HepG2 (cell line): ENCODE data around the gene CTU1. TPM values are rescaled to one million over a fixed set of nuclear protein-coding genes. Genes with fewer than 3 reads are reported as not detected.
A peak's percentile ranks its signal among the peaks of the same experiment; 100 is the strongest.

ENCODE experiments used
- ATAC-seq: fragments of 200-7000 bp; cut with Tn5 transposase; 3 replicates; pipeline ENCODE4 v1.9.1; 2020; ENCODE audit warnings: mild to moderate bottlenecking, moderate library complexity
- BruUV-seq: library from RNA; stranded (reverse); fragments of 400-500 nt; replicated peaks from 2 replicates; lab custom pipeline; 2021; lab: Mats Ljungman, UMichigan
- CTCF ChIA-PET: fragments of 300-600 bp; formaldehyde crosslinking; extraction: SDS; loops from one replicate; lab custom pipeline; 2021; ENCODE audit warnings: low total read pairs, inconsistent platforms, low intra/inter-chr PET ratio; lab: Yijun Ruan, JAX
- POLR2A ChIA-PET: fragments of 350-600 bp; sonication (Branson Sonifier 250); formaldehyde crosslinking; loops from one replicate; lab custom pipeline; 2020; ENCODE audit warnings: antibody characterized with exemption, inconsistent platforms; lab: Yijun Ruan, JAX
- DNase-seq: peaks from one replicate; pipeline ENCODE4 v3.0.0-alpha.2; 2015; ENCODE audit warnings: low spot score
- FAIRE-seq: peaks from 3 replicates; lab custom pipeline; 2011; peaks lifted over from hg19 to GRCh38; lab: Jason Lieb, UNC
- H2AFZ ChIP-seq: one replicate; pipeline ENCODE4 v1.6.1; 2011; ENCODE audit warnings: low read length, inconsistent platforms
- H3K27ac ChIP-seq: fragments of 300-600 bp; 3 replicates; pipeline ENCODE4 v1.8.0; 2011; ENCODE audit warnings: mixed run types, mild to moderate bottlenecking, mixed read lengths, low read length, inconsistent platforms; ENCODE audit not compliant: insufficient read depth; ENCODE audit errors: extremely low read length
- H3K27me3 ChIP-seq, 2 experiments: fragments of 200-600 bp in 1 of 2; 2 replicates in 1 of 2; 3 replicates in 1 of 2; pipeline versions ENCODE4 v1.6.0 to v1.8.0; 2011; ENCODE audit warnings: low read length in 2 of 2, mild to moderate bottlenecking in 2 of 2, moderate library complexity in 2 of 2, inconsistent platforms in 1 of 2; ENCODE audit not compliant: insufficient read depth in 2 of 2, control insufficient read depth in 1 of 2
- H3K36me3 ChIP-seq, 2 experiments: fragments of 200-600 bp in 1 of 2; replicated peaks in 1 of 2; 2 replicates in 1 of 2; 3 replicates in 1 of 2; pipeline versions ENCODE4 v1.5.1 to v1.8.0; 2011; ENCODE audit warnings: low read length in 2 of 2, inconsistent platforms in 1 of 2; ENCODE audit not compliant: insufficient read depth in 2 of 2, control insufficient read depth in 1 of 2
- H3K4me1 ChIP-seq: 2 replicates; pipeline ENCODE4 v1.5.1; 2012; ENCODE audit warnings: low read length, inconsistent platforms; ENCODE audit not compliant: insufficient read depth
- H3K4me2 ChIP-seq: 2 replicates; pipeline ENCODE4 v1.6.0; 2011; ENCODE audit warnings: low read depth, low read length, inconsistent platforms
- H3K4me3 ChIP-seq, 3 experiments: fragments of 200-600 bp in 1 of 3; sonication (generic), shearing (Covaris generic) in 1 of 3; replicated peaks in 1 of 3; 2 replicates each; pipeline ENCODE4 v1.5.1; 2011 to 2016; ENCODE audit warnings: low read length in 3 of 3, inconsistent platforms in 2 of 3, low read depth in 2 of 3, mild to moderate bottlenecking in 2 of 3, control low read depth in 1 of 3, mixed read lengths in 1 of 3; ENCODE audit not compliant: insufficient read depth in 1 of 3
- H3K79me2 ChIP-seq: one replicate; pipeline ENCODE4 v1.6.1; 2011; ENCODE audit warnings: low read length, inconsistent platforms; ENCODE audit not compliant: insufficient read depth
- H3K9ac ChIP-seq: 2 replicates; pipeline ENCODE4 v1.6.0; 2011; ENCODE audit warnings: mild to moderate bottlenecking, low read depth, low read length, inconsistent platforms; ENCODE audit not compliant: insufficient read depth
- H3K9me3 ChIP-seq: 2 replicates; pipeline ENCODE4 v1.5.1; 2012; ENCODE audit warnings: mild to moderate bottlenecking, low read length
- H4K20me1 ChIP-seq: 2 replicates; pipeline ENCODE4 v1.6.0; 2011; ENCODE audit warnings: inconsistent platforms, mild to moderate bottlenecking, low read length, moderate library complexity; ENCODE audit not compliant: insufficient read depth
- CREB3 ChIP-seq: sonication (generic); formaldehyde crosslinking; IDR thresholded peaks from 2 replicates; pipeline ENCODE4 v1.5.0; 2020; ENCODE audit warnings: missing genetic modification reagents
- MAFF ChIP-seq: IDR thresholded peaks from 2 replicates; pipeline ENCODE4 v1.6.1; 2011; ENCODE audit warnings: low read depth, low read length, improper control_type of control experiment
- MAFK ChIP-seq, 2 experiments: IDR thresholded peaks in 1 of 2; conservative IDR thresholded peaks in 1 of 2; 2 replicates each; pipeline ENCODE4 v1.6.1; 2011; ENCODE audit warnings: improper control_type of control experiment in 2 of 2, low read length in 2 of 2
- MED8 ChIP-seq: sonication (generic); formaldehyde crosslinking; IDR thresholded peaks from 2 replicates; pipeline ENCODE4 v1.8.1; 2023; ENCODE audit warnings: mild to moderate bottlenecking, missing genetic modification reagents; ENCODE audit not compliant: insufficient replicate concordance
- NR2C2 ChIP-seq: sonication (generic); formaldehyde crosslinking; IDR thresholded peaks from 2 replicates; pipeline ENCODE4 v1.4.0; 2020; ENCODE audit warnings: missing genetic modification reagents, mild to moderate bottlenecking, moderate library complexity, borderline replicate concordance
- PTBP1 ChIP-seq: fragments of 200-400 bp; formaldehyde crosslinking; IDR thresholded peaks from 2 replicates; pipeline ENCODE4 v1.6.1; 2018; ENCODE audit warnings: low read length, low read depth; ENCODE audit not compliant: poor library complexity, severe bottlenecking
- SNAI1 ChIP-seq: sonication (generic); formaldehyde crosslinking; IDR thresholded peaks from 2 replicates; pipeline ENCODE4 v1.5.0; 2020; ENCODE audit warnings: mild to moderate bottlenecking, missing genetic modification reagents, borderline replicate concordance
- TCF12 ChIP-seq, 2 experiments: fragments of 450-650 bp in 1 of 2; sonication (generic) in 1 of 2; formaldehyde crosslinking in 1 of 2; IDR thresholded peaks; 2 replicates each; pipeline versions ENCODE4 v1.6.1 to v1.8.0; 2017 to 2022; ENCODE audit warnings: antibody characterized with exemption in 1 of 2, mild to moderate bottlenecking in 1 of 2, missing genetic modification reagents in 1 of 2, moderate library complexity in 1 of 2
- ZBTB7B ChIP-seq: sonication (generic); formaldehyde crosslinking; IDR thresholded peaks from 2 replicates; pipeline ENCODE4 v1.4.0; 2020; ENCODE audit warnings: missing genetic modification reagents
- ZFAT ChIP-seq: sonication (generic); formaldehyde crosslinking; conservative IDR thresholded peaks from 2 replicates; pipeline ENCODE4 v1.8.1; 2023; ENCODE audit warnings: missing genetic modification reagents, inconsistent platforms
- ZNF136 ChIP-seq: sonication (generic); formaldehyde crosslinking; IDR thresholded peaks from 2 replicates; pipeline ENCODE4 v1.8.1; 2022; ENCODE audit warnings: low read depth, mild to moderate bottlenecking, moderate library complexity, missing genetic modification reagents
- ZNF180 ChIP-seq: sonication (generic); formaldehyde crosslinking; IDR thresholded peaks from 2 replicates; pipeline ENCODE4 v1.4.0; 2020; ENCODE audit warnings: low read depth, missing genetic modification reagents, borderline replicate concordance
- ZNF3 ChIP-seq: IDR thresholded peaks from 2 replicates; pipeline ENCODE4 v1.7.0; 2017; ENCODE audit warnings: inconsistent platforms
- WGBS: methylation state at CpG from one replicate; pipeline ENCODE4 v1.1.6; 2017; ENCODE audit warnings: low lambda C conversion rate; 5-methylcytosine and 5-hydroxymethylcytosine counted together
- in situ Hi-C: cut with HindIII; loops from 2 replicates; pipeline ENCODE4 v1.10.0; 2017; ENCODE audit warnings: low pct_unique_long_range_greater_than_20kb; ENCODE audit not compliant: extremely low pct_ligation_motif_present
- intact Hi-C: fragments of 100-400 bp; cut with micrococcal nuclease; formaldehyde crosslinking; loops from one replicate; pipeline ENCODE4 v1.10.0; 2022; ENCODE audit not compliant: unreplicated experiment
- polyA plus RNA-seq, 8 experiments: library from polyadenylated mRNA; depleted of rRNA in 3 of 8; stranded (reverse) in 7 of 8; unstranded in 1 of 8; fragments of >200 nt; fragmentation: Illumina TruSeq in 4 of 8; extraction: Trizol in 4 of 8; gene quantifications; 2 replicates each; pipeline versions ENCODE4 v1.2.1 to v1.2.3, GENCODE V29; 2011 to 2016; ENCODE audit warnings: low read depth in 4 of 8, missing spikeins in 1 of 8, mixed read lengths in 1 of 8; ENCODE audit not compliant: insufficient read depth in 1 of 8
- total RNA-seq, 5 experiments: library from RNA; depleted of rRNA; stranded (reverse); fragments of >200 nt; fragmentation: Illumina TruSeq; extraction: Trizol; gene quantifications; 2 replicates each; pipeline ENCODE4 v1.2.3, GENCODE V29; 2016; ENCODE audit warnings: low read depth in 1 of 5
- TF ChIP-seq, protein P1 (sequence below): sonication (generic); formaldehyde crosslinking; IDR thresholded peaks from 2 replicates; pipeline ENCODE4 v1.8.1; 2023; ENCODE audit warnings: mild to moderate bottlenecking, moderate library complexity, missing genetic modification reagents

CTU1 gene
- total and polyA plus RNA-seq, 2 of the 13 experiments (the other 11 are each of a cell fraction or from before 2014, with no cell fraction given), result 1.9 to 2.9 TPM

- BruUV-seq, result no TSS peak
Measured at GRCh38 chr19:51124729-51125128, 16.5 kb upstream of the CTU1 start, which contains the start of gene SIGLEC9. Gene SIGLEC9 (plus strand): TSS chr19:51124906. CDS start chr19:51124975, 69 bp downstream.

DNA sequence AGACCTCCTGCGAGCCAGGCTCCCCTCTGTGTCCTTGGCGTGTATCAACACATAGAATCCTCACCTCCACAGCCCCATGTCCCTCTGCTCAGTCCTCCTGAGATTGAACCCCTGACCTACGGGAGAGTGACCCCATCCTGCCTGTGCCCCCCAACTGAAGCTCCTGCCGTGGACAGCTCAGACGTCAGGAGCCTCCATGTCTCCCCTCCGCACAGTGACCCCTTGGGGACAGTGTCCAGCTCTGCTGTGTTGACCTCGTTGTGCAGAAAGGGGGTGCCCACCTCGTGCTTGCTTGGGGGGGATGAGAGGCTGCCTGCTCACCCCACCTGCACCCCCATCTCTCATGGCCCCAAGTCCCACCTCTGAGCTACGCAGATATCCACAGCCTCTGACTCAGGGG is 16.0 kb upstream of the CTU1 start:
- CTCF ChIA-PET, result no interaction called here
- 18% methylated on average over 9 of the region's 9 CpGs for WGBS
- H3K36me3 ChIP-seq, result no peaks in the 10 kb centered on the region
- H4K20me1 ChIP-seq, result no peaks in the 10 kb centered on the region
- no peaks in the 10 kb centered on the region for H3K79me2 ChIP-seq
- no peak for ATAC-seq
- in situ Hi-C loops (no loop called here), intact Hi-C loops (no loop called here)
- H3K9me3 ChIP-seq, result no peaks in the 10 kb centered on the region
- no peak for DNase-seq
- no peak overlapping the region for H3K27ac ChIP-seq
- H3K9ac ChIP-seq, result no peak overlapping the region
- H3K4me3 ChIP-seq, result no peak overlapping the region
- H3K27me3 ChIP-seq, result peaks cover 4 to 50% of the 10 kb centered on the region in 2 experiments; a peak in 4 of 5 replicates
- no peak for FAIRE-seq
- no peak overlapping the region for H2AFZ ChIP-seq
- no peak for TF ChIP-seq CREB3 (CRISPR knock-in tag)
- no peak for TF ChIP-seq SNAI1 (CRISPR knock-in tag)
- TF ChIP-seq TCF12 (IDR thresholded peaks at IDR 0.05), result no peak
- TF ChIP-seq TCF12 (CRISPR knock-in tag; IDR thresholded peaks at IDR 0.05), result no peak
- no peak for TF ChIP-seq NR2C2 (CRISPR knock-in tag)
- TF ChIP-seq MED8 (CRISPR knock-in tag), result no peak
- no peak for TF ChIP-seq ZNF180 (CRISPR knock-in tag)
- TF ChIP-seq PTBP1, result no peak
- TF ChIP-seq ZNF3 (CRISPR knock-in tag), result no peak
- no peak for TF ChIP-seq ZNF136 (CRISPR knock-in tag)
- POLR2A ChIA-PET, result no interaction called here
- BruUV-seq, result no TSS peak
- no peaks in the 10 kb centered on the region for H3K4me1 ChIP-seq
- no peak overlapping the region for H3K4me2 ChIP-seq

More at GRCh38 chr19:51124729-51125128, 16.5 kb upstream of the CTU1 start, which contains the start of gene SIGLEC9:
- ChIA-PET POLR2A (no interaction called here), CTCF (no interaction called here)
- no peaks in the 10 kb centered on the region for H3K4me1 ChIP-seq
- ATAC-seq (no peak), DNase-seq (no peak), FAIRE-seq (no peak)
- H3K9ac ChIP-seq, result no peak within 1 kb of the TSS
- no peaks in the 10 kb centered on the region for H3K79me2 ChIP-seq
- H3K4me2 ChIP-seq, result no peak within 1 kb of the TSS
- H2AFZ ChIP-seq, result no peak within 1 kb of the TSS
- intact Hi-C loops (no loop called here), in situ Hi-C loops (no loop called here)
- no peaks in the 10 kb centered on the region for H4K20me1 ChIP-seq
- H3K36me3 ChIP-seq, result no peaks in the 10 kb centered on the region
- H3K27ac ChIP-seq, result no peak within 1 kb of the TSS
- TF ChIP-seq MAFF (peak; percentile 70), ZBTB7B (no peak), ZFAT (CRISPR knock-in tag) (no peak), MAFK (conservative IDR thresholded peaks at IDR 0.05 in 1 of 2, IDR thresholded peaks at IDR 0.05 in 1 of 2; ENCODE audit: low read length in 2 of 2) (peak; percentile 80 to 84)
- TF ChIP-seq, protein P1, sequence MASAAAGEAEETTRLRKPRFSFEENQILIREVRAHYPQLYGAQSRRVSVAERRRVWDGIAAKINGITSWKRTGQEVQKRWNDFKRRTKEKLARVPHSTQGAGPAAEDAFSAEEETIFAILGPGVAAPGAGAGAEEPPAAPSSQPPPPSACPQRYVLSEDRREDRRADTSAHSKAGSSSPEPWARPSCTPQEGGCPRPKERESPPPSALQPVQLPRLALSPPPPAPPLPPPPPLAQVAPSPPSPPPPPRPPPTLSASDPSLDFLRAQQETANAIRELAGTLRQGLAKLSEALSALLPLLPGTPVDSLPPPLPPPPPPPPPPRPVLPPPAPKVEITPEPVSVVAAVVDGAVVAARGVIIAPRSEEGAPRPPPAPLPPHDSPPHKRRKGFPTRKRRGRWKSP, result no peak
- H3K27me3 ChIP-seq, result peaks cover 4 to 44% of the 10 kb centered on the region in 2 experiments; a peak in 4 of 5 replicates
- no peaks in the 10 kb centered on the region for H3K9me3 ChIP-seq
- 0% methylated on average over 1 of the region's 14 CpGs for WGBS
- H3K4me3 ChIP-seq, result no peak within 1 kb of the TSS
